H1 (cell line): Measurements from ENCODE around the gene USH2A. TPM values are rescaled to one million over a fixed set of nuclear protein-coding genes. Genes with fewer than 3 reads are reported as not detected.

Experiments
- CTBP2 ChIP-seq: IDR thresholded peaks from 2 replicates; pipeline ENCODE4 v1.7.0; 2011; ENCODE audit warnings: borderline replicate concordance, mild to moderate bottlenecking, moderate library complexity, mixed read lengths, low read length; ENCODE audit not compliant: insufficient read depth, insufficient read length
- JUND ChIP-seq: IDR thresholded peaks from 2 replicates; pipeline ENCODE4 v1.6.1; 2011; ENCODE audit warnings: mild to moderate bottlenecking, improper control_type of control experiment, low read length
- SP2 ChIP-seq: IDR thresholded peaks from 2 replicates; pipeline ENCODE4 v1.6.1; 2012; ENCODE audit warnings: mild to moderate bottlenecking, low read length, inconsistent platforms
- polyA plus RNA-seq, 7 experiments: library from polyadenylated mRNA; depleted of rRNA in 3 of 7; stranded (reverse) in 5 of 7; unstranded in 2 of 7; fragments of >200 nt in 5 of 7; fragments of 200-250 nt in 2 of 7; gene quantifications; 1 replicate in 5 of 7; 2 replicates in 1 of 7; 4 replicates in 1 of 7; pipeline versions ENCODE4 v1.2.1 to v1.2.3, GENCODE V29; 2011 to 2013; ENCODE audit warnings: missing spikeins in 2 of 7, mixed read lengths in 2 of 7
- total RNA-seq: library from RNA; stranded (reverse); fragmentation: NEBNext Ultra II Directional; extraction: Animal tissue kit (Norgen Biotek cat#: 25700); gene quantifications from 2 replicates; pipeline ENCODE4 v1.2.1, GENCODE V29; 2021

Gene USH2A
- total and polyA plus RNA-seq, 2 of the 8 experiments (the other 6 are each of a cell fraction or from before 2014, with no cell fraction given), result 0.02 to 0.17 TPM

DNA sequence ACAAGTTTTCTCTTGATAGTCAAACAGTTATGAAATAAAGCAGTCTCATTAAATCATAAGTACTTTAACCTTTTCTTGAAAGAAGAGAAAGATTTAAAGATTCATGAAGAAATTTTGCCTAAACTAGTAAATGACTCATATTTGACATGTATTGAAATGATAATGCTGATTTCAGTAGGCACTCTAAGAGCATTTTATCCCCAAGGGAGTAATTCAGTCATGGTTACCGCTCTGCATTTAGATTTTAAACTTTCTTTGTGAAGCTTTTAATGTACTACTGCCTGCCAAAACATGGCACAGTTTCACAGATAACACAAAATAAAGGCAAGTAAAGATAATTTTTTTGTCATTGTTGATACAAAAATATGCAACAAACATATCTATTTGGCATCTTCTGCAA, 6.8 kb downstream of the USH2A start (continued):
- TF ChIP-seq CTBP2, result no peak
- no peak for TF ChIP-seq SP2
- TF ChIP-seq JUND, result no peak
